K562 (cell line): Measurements from ENCODE around the gene MTMR10. TPM values are rescaled to one million over a fixed set of nuclear protein-coding genes. Genes with fewer than 3 reads are reported as not detected.

ENCODE experiments used
- ATAC-seq: fragments of 200-7000 bp; cut with Tn5 transposase; 3 replicates; pipeline ENCODE4 v1.9.1; 2020; ENCODE audit warnings: moderate library complexity
- BruUV-seq: library from RNA; stranded (reverse); fragments of 400-500 nt; replicated peaks from 2 replicates; lab custom pipeline; 2021; lab: Mats Ljungman, UMichigan
- CTCF ChIA-PET: fragments of 300-600 bp; formaldehyde crosslinking; extraction: SDS; loops from one replicate; lab custom pipeline; 2021; ENCODE audit warnings: low intra/inter-chr PET ratio; lab: Yijun Ruan, JAX
- POLR2A ChIA-PET: fragments of 300-600, 350-650 bp; sonication (Branson Sonifier 250); formaldehyde crosslinking; extraction: SDS; loops from one replicate; lab custom pipeline; 2021; ENCODE audit warnings: antibody characterized with exemption, inconsistent platforms; lab: Yijun Ruan, JAX
- DNase-seq, 4 experiments: peaks; one replicate each; pipeline versions ENCODE4 v3.0.0 to v3.0.0-alpha.2; 2011 to 2018; ENCODE audit warnings: low spot score in 3 of 4, mixed read lengths in 3 of 4; ENCODE audit errors: extremely low read depth in 1 of 4
- FAIRE-seq: peaks from 2 replicates; lab custom pipeline; 2011; peaks lifted over from hg19 to GRCh38; lab: Jason Lieb, UNC
- H2AFZ ChIP-seq: 2 replicates; pipeline ENCODE4 v1.6.0; 2011; ENCODE audit warnings: low read depth, low read length, control low read depth, inconsistent platforms
- H3K27ac ChIP-seq: fragments of 200-600 bp; 3 replicates; pipeline ENCODE4 v1.8.0; 2011; ENCODE audit warnings: low read depth, mild to moderate bottlenecking, control low read depth, inconsistent platforms, low read length, moderate library complexity, mixed read lengths; ENCODE audit errors: extremely low read depth
- H3K27me3 ChIP-seq, 2 experiments: fragments of 300-600 bp in 1 of 2; 2 replicates in 1 of 2; 3 replicates in 1 of 2; pipeline versions ENCODE4 v1.6.0 to v1.8.0; 2011; ENCODE audit warnings: inconsistent platforms in 2 of 2, low read length in 2 of 2, mild to moderate bottlenecking in 1 of 2, mixed read lengths in 1 of 2, moderate library complexity in 1 of 2; ENCODE audit not compliant: control insufficient read depth in 2 of 2, insufficient read depth in 2 of 2
- H3K36me3 ChIP-seq: fragments of 300-600 bp; 3 replicates; pipeline ENCODE4 v1.8.0; 2011; ENCODE audit warnings: mild to moderate bottlenecking, low read length, inconsistent platforms; ENCODE audit not compliant: control insufficient read depth, insufficient read depth
- H3K4me1 ChIP-seq, 2 experiments: fragments of 200-600 bp in 1 of 2; replicated peaks in 1 of 2; 2 replicates in 1 of 2; 3 replicates in 1 of 2; pipeline versions ENCODE4 v1.5.1 to v1.8.0; 2011; ENCODE audit warnings: inconsistent platforms in 2 of 2, low read length in 2 of 2, mild to moderate bottlenecking in 1 of 2, mixed read lengths in 1 of 2, moderate library complexity in 1 of 2; ENCODE audit not compliant: control insufficient read depth in 2 of 2, insufficient read depth in 2 of 2
- H3K4me2 ChIP-seq: 2 replicates; pipeline ENCODE4 v1.6.1; 2011; ENCODE audit warnings: low read length, control low read depth, inconsistent platforms, mixed read lengths; ENCODE audit not compliant: insufficient read depth
- H3K4me3 ChIP-seq: fragments of 200-600 bp; sonication (generic), shearing (Covaris generic); 2 replicates; pipeline ENCODE4 v1.5.1; 2016; ENCODE audit warnings: control low read depth, inconsistent platforms
- H3K79me2 ChIP-seq: fragments of 200-600 bp; 3 replicates; pipeline ENCODE4 v1.8.0; 2011; ENCODE audit warnings: low read length, inconsistent platforms; ENCODE audit not compliant: control insufficient read depth, insufficient read depth
- H3K9ac ChIP-seq, 2 experiments: 2 replicates each; pipeline versions ENCODE4 v1.6.0 to v1.6.1; 2011; ENCODE audit warnings: low read depth in 2 of 2, low read length in 2 of 2, control low read depth in 1 of 2, inconsistent platforms in 1 of 2, mild to moderate bottlenecking in 1 of 2, mixed read lengths in 1 of 2; ENCODE audit not compliant: insufficient read depth in 1 of 2
- H3K9me1 ChIP-seq: one replicate; pipeline ENCODE4 v1.6.0; 2011; ENCODE audit warnings: inconsistent platforms, mild to moderate bottlenecking, low read length, moderate library complexity; ENCODE audit not compliant: control insufficient read depth, insufficient read depth
- H3K9me3 ChIP-seq: replicated peaks from 2 replicates; pipeline ENCODE4 v1.5.1; 2011; ENCODE audit warnings: low read depth, low read length, inconsistent platforms; ENCODE audit not compliant: control insufficient read depth, insufficient read depth
- H4K20me1 ChIP-seq: replicated peaks from 2 replicates; pipeline ENCODE4 v1.6.1; 2011; ENCODE audit warnings: low read length, inconsistent platforms, mixed read lengths; ENCODE audit not compliant: control insufficient read depth, insufficient read depth
- ATF7 ChIP-seq: fragments of 450-650 bp; IDR thresholded peaks from 2 replicates; pipeline ENCODE4 v1.7.1; 2014; ENCODE audit warnings: mild to moderate bottlenecking, moderate library complexity
- CREB1 ChIP-seq, 2 experiments: sonication (generic) in 1 of 2; formaldehyde crosslinking in 1 of 2; IDR thresholded peaks; 2 replicates each; pipeline versions ENCODE4 v1.6.1 to v1.8.0; 2012 to 2022; ENCODE audit warnings: inconsistent platforms in 1 of 2, mild to moderate bottlenecking in 1 of 2, missing genetic modification reagents in 1 of 2, moderate library complexity in 1 of 2
- FOXJ3 ChIP-seq: sonication (generic); formaldehyde crosslinking; IDR thresholded peaks from 2 replicates; pipeline ENCODE4 v1.4.0; 2020; ENCODE audit warnings: mild to moderate bottlenecking, missing genetic modification reagents
- FOXO4 ChIP-seq: fragments of 450-650 bp; formaldehyde crosslinking; IDR thresholded peaks from 2 replicates; pipeline ENCODE4 v1.4.0; 2020; ENCODE audit warnings: mild to moderate bottlenecking, moderate library complexity
- GTF2A2 ChIP-seq: IDR thresholded peaks from 2 replicates; pipeline ENCODE4 v1.6.1; 2016; ENCODE audit warnings: mild to moderate bottlenecking, missing genetic modification characterization, missing compliant biosample characterization
- HNRNPUL1 ChIP-seq: fragments of 200-400 bp; formaldehyde crosslinking; IDR thresholded peaks from 2 replicates; pipeline ENCODE4 v1.6.1; 2017; ENCODE audit warnings: low read length
- POLR2H ChIP-seq: IDR thresholded peaks from 2 replicates; pipeline ENCODE4 v1.6.1; 2016; ENCODE audit warnings: missing genetic modification characterization, low read depth, mild to moderate bottlenecking, control low read depth, missing compliant biosample characterization, moderate library complexity
- RNF2 ChIP-seq: sonication (generic); IDR thresholded peaks from 2 replicates; pipeline ENCODE4 v1.6.1; 2016
- TGIF2 ChIP-seq: sonication (generic); formaldehyde crosslinking; IDR thresholded peaks from 2 replicates; pipeline ENCODE4 v1.8.1; 2022; ENCODE audit warnings: mild to moderate bottlenecking, missing genetic modification reagents, moderate library complexity
- ZNF140 ChIP-seq: fragments of 250-450 bp; sonication (Bioruptor Pico); IDR thresholded peaks from 2 replicates; pipeline ENCODE4 v1.8.0; 2021; ENCODE audit warnings: moderate library complexity, mild to moderate bottlenecking, inconsistent platforms
- ZNF263 ChIP-seq: sonication (generic); formaldehyde crosslinking; IDR thresholded peaks from 2 replicates; pipeline ENCODE4 v1.8.0; 2022; ENCODE audit warnings: mild to moderate bottlenecking, missing genetic modification reagents, borderline replicate concordance
- ZNF407 ChIP-seq: fragments of 450-650 bp; IDR thresholded peaks from 2 replicates; pipeline ENCODE4 v1.6.1; 2016; ENCODE audit warnings: low read depth
- WGBS: fragments of 100-300 bp; shearing (Covaris generic); methylation state at CpG from one replicate; pipeline ENCODE4 v1.1.6; 2016; ENCODE audit warnings: low coverage, mixed read lengths; ENCODE audit not compliant: insufficient coverage; ENCODE audit errors: missing lambda C conversion rate; 5-methylcytosine and 5-hydroxymethylcytosine counted together
- in situ Hi-C: fragments of 300-500 bp; cut with MboI; formaldehyde crosslinking; loops from 4 replicates; pipeline ENCODE4 v1.15.0; 2018; ENCODE audit warnings: inconsistent platforms, mixed read lengths
- intact Hi-C: fragments of 100-400 bp; cut with micrococcal nuclease; formaldehyde crosslinking; loops from 2 replicates; pipeline ENCODE4 v1.14.2; 2022
- polyA plus RNA-seq, 8 experiments: library from polyadenylated mRNA; depleted of rRNA in 4 of 8; stranded (reverse) in 5 of 8; unstranded in 3 of 8; fragments of >200 nt; fragmentation: Nextera tagmentation in 2 of 8; fragmentation: Illumina TruSeq in 1 of 8; extraction: Ambion mirVana in 2 of 8; extraction: Trizol in 1 of 8; gene quantifications; 2 replicates each; pipeline versions ENCODE4 v1.2.1 to v1.2.3, GENCODE V29; 2011 to 2014; ENCODE audit warnings: inconsistent platforms in 1 of 8, missing spikeins in 1 of 8
- total RNA-seq, 7 experiments: library from RNA; depleted of rRNA in 6 of 7; stranded (reverse); fragments of >200 nt in 6 of 7; fragmentation: Illumina TruSeq in 2 of 7; extraction: Trizol in 2 of 7; gene quantifications; 2 replicates each; pipeline versions ENCODE4 v1.2.1 to v1.2.3, GENCODE V29; 2011 to 2021; ENCODE audit warnings: low replicate concordance in 1 of 7

Gene MTMR10
- total and polyA plus RNA-seq, 9 of the 15 experiments (the other 6 are each of a cell fraction or from before 2014, with no cell fraction given) = 1.6 to 6.8 (median 4.8) TPM

GRCh38 chr15:30974112-30974511 is 17.3 kb downstream of the MTMR10 start:
- FAIRE-seq (no peak), ATAC-seq (no peak), DNase-seq (no peak)
- Histone ChIP-seq H3K9me1 (no peaks in the 10 kb centered on the region), H3K4me1 (peaks cover 0 to 3% of the 10 kb centered on the region in 2 experiments; a peak in 1 of 5 replicates), H3K4me3 (no peak overlapping the region), H3K9ac (no peak overlapping the region), H2AFZ (no peak overlapping the region), H4K20me1 (peaks cover 9% of the 10 kb centered on the region; the same call in 1 of the 2 replicates), H3K79me2 (no peaks in the 10 kb centered on the region), H3K36me3 (peaks cover 12% of the 10 kb centered on the region; the same call in 2 of the 3 replicates), H3K27me3 (no peaks in the 10 kb centered on the region), H3K27ac (no peak overlapping the region), H3K9me3 (no peaks in the 10 kb centered on the region), H3K4me2 (no peak overlapping the region)
- in situ Hi-C loops (no loop called here), intact Hi-C loops (no loop called here)
- 70% methylated on average over 5 of the region's 5 CpGs for WGBS
- ChIA-PET POLR2A (interaction anchor here (0.5 to 2.0 kb wide), 3 partner anchors 11 to 17 kb away, joined by 3 to 5 read pairs (median 4); partner anchors contain the start of gene MTMR10), CTCF (no interaction called here)
- no peak for TF ChIP-seq FOXO4 (CRISPR knock-in tag)
- no peak for TF ChIP-seq ZNF140 (CRISPR knock-in tag)
- no peak for TF ChIP-seq POLR2H (tag)
- TF ChIP-seq RNF2 = no peak
- TF ChIP-seq ATF7 = no peak
- no peak for TF ChIP-seq FOXJ3 (CRISPR knock-in tag)
- TF ChIP-seq ZNF263 = no peak
- TF ChIP-seq CREB1 (IDR thresholded peaks at IDR 0.05) = no peak
- TF ChIP-seq CREB1 (CRISPR knock-in tag; IDR thresholded peaks at IDR 0.05) = no peak
- no peak for TF ChIP-seq GTF2A2 (tag)
- no peak for TF ChIP-seq ZNF407
- no peak for TF ChIP-seq HNRNPUL1
- TF ChIP-seq TGIF2 = no peak
- BruUV-seq = no TSS peak
